Ectodermal cell (in vitro differentiated cells): ENCODE results near the gene BBX.

Experiments used
- H3K27ac ChIP-seq: 2 replicates; pipeline ENCODE4 v1.7.0; 2013; ENCODE audit warnings: mild to moderate bottlenecking, low read depth, low read length; ENCODE audit not compliant: insufficient read depth, poor library complexity, severe bottlenecking
- H3K27me3 ChIP-seq: 2 replicates; pipeline ENCODE4 v1.7.0; 2013; ENCODE audit warnings: mild to moderate bottlenecking, low read length; ENCODE audit not compliant: insufficient read depth, control insufficient read depth, poor library complexity, severe bottlenecking
- H3K36me3 ChIP-seq: one replicate; pipeline ENCODE4 v1.7.0; 2013; ENCODE audit warnings: low read length; ENCODE audit not compliant: control insufficient read depth, insufficient read depth
- H3K4me1 ChIP-seq: one replicate; pipeline ENCODE4 v1.7.0; 2013; ENCODE audit warnings: low read length; ENCODE audit not compliant: control insufficient read depth, insufficient read depth
- H3K4me3 ChIP-seq: 2 replicates; pipeline ENCODE4 v1.7.0; 2013; ENCODE audit warnings: low read depth, low read length, control low read depth; ENCODE audit not compliant: insufficient read depth
- H3K9me3 ChIP-seq: 2 replicates; pipeline ENCODE4 v1.7.0; 2013; ENCODE audit warnings: mild to moderate bottlenecking, low read length, moderate library complexity; ENCODE audit not compliant: control insufficient read depth
- WGBS, 2 experiments: methylation state at CpG; one replicate each; pipeline ENCODE4 v1.1.7; 2013; ENCODE audit warnings: missing lambda C conversion rate in 2 of 2; 5-methylcytosine and 5-hydroxymethylcytosine counted together

The BBX gene

DNA sequence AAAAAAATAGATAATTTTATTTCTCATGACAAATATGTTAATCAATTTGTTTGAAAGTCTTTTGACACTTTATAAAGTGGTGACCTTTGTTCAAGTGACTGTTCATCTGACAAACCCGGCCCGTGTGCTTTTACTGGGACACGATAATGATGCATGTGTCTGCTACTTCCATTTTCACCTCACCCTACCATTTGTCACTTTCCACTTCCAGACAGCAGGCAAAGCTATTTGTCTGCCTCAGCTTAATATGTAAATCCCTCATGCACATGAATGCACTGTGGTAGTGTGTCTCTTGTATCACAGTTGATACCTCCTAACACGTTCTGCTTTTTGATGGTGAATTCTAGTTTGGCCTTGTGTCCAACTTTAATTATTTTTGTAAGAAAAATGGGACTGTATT, 204.3 kb downstream of the BBX start:
- H3K4me1 ChIP-seq, result no peaks in the 10 kb centered on the region
- no peaks in the 10 kb centered on the region for H3K9me3 ChIP-seq
- peaks cover 9% of the 10 kb centered on the region for H3K36me3 ChIP-seq
- H3K4me3 ChIP-seq, result no peak overlapping the region
- H3K27ac ChIP-seq, result no peak overlapping the region
- WGBS, 2 experiments, result 89 to 99% methylated on average over 4 of the region's 4 CpGs
- H3K27me3 ChIP-seq, result no peaks in the 10 kb centered on the region

- Histone ChIP-seq H3K4me1 (no peaks in the 10 kb centered on the region), H3K27ac (no peak overlapping the region), H3K4me3 (no peak overlapping the region), H3K9me3 (no peaks in the 10 kb centered on the region), H3K36me3 (peaks cover 9% of the 10 kb centered on the region), H3K27me3 (no peaks in the 10 kb centered on the region)
- WGBS, 2 experiments, result 91 to 93% methylated on average over 3 of the region's 4 CpGs
These were observed 206.9 kb downstream of the BBX start for GRCh38 chr3:107729686-107730085.

DNA sequence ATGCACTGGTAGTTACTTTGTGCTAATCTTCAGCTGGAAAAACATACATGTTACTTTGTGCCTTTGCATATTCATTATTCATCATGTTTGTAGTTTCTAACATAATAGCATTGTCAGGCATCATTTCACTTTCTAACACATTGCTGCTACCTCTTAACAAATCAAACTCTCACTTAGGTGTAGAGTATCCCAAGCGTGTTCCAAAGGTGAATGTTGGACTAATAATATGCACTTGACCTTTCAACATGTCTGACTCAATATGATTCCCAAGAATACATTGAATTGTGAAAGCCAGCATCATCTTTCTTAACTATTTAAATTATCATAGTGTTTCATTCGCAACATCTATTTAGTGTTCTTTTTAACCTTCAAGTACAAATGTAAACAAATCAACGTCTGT, 211.6 kb downstream of the BBX start:
- Histone ChIP-seq H3K27ac (no peak overlapping the region), H3K4me3 (no peak overlapping the region), H3K9me3 (no peaks in the 10 kb centered on the region), H3K27me3 (no peaks in the 10 kb centered on the region), H3K4me1 (no peaks in the 10 kb centered on the region), H3K36me3 (peaks cover 4% of the 10 kb centered on the region)
- 92 to 93% methylated on average over 3 of the region's 3 CpGs for WGBS, 2 experiments

- H3K9me3 ChIP-seq, result no peaks in the 10 kb centered on the region
These were observed 215.2 kb downstream of the BBX start for GRCh38 chr3:107737914-107738313.

DNA sequence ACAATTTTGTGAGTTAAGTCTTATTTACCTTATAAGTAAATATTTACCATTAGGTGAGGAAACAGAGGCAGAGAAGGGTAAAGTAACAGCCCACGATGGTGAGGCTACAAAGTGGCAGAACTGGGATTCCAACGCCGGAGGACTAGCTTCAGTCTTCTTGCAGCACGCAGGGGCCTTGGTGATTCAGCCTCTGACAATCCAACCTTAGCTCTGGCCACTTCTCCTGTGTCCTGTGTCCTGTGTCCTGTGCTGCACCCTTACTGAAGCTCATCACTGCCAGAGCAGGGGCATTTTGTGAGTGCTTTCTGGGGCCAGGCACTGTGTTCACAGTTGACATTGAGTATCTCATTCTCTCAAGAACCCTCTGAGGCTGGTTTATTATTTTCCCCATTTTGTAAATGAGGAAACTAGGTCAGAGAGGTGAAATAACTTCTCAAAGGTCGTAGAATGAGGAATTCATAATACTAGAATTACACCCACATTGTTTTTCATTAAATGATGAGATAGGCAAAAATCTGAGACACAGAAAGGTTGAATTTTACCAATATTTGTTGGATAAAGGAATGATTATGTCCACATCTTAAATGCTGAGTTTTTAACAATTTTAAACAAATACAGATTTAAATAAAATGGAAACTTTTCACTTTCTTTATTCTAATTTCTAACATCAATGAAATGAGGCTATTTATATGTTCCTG, 215.9 kb downstream of the BBX start:
- H3K36me3 ChIP-seq, result no peaks in the 10 kb centered on the region
- peaks cover 3% of the 10 kb centered on the region for H3K4me1 ChIP-seq
- no peaks in the 10 kb centered on the region for H3K9me3 ChIP-seq
- WGBS, 2 experiments, result 88 to 94% methylated on average over 4 of the region's 5 CpGs
- H3K4me3 ChIP-seq, result no peak overlapping the region
- H3K27me3 ChIP-seq, result no peaks in the 10 kb centered on the region
- no peak overlapping the region for H3K27ac ChIP-seq

More at GRCh38 chr3:107737914-107738313, 215.2 kb downstream of the BBX start:
- Histone ChIP-seq H3K27ac (no peak overlapping the region), H3K4me1 (peaks cover 3% of the 10 kb centered on the region), H3K27me3 (no peaks in the 10 kb centered on the region), H3K36me3 (no peaks in the 10 kb centered on the region), H3K4me3 (no peak overlapping the region)

DNA sequence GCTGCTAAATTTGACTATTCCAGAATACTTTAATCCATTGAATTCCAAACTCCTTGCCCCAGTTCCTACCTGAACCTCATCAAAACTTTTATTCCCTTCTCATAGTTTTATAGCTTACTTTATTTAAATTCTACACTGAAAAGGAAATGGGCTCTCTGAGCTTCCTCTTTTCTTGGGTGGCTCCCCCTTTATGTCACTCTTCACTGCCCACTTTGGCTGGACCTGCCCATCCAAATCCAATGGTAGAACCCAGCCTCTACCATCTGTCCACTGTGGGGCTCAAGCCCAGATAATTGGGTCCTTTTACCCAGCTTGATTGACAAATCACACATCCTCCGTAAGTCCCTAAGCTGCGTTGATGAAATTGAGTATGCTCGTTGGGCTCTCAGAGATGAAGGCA, 216.5 kb downstream of the BBX start:
- no peaks in the 10 kb centered on the region for H3K36me3 ChIP-seq
- no peaks in the 10 kb centered on the region for H3K9me3 ChIP-seq
- no peaks in the 10 kb centered on the region for H3K27me3 ChIP-seq
- WGBS, 2 experiments, result 63 to 64% methylated on average over 3 of the region's 3 CpGs
- H3K4me1 ChIP-seq, result peaks cover 3% of the 10 kb centered on the region
- H3K4me3 ChIP-seq, result no peak overlapping the region
- H3K27ac ChIP-seq, result no peak overlapping the region

DNA sequence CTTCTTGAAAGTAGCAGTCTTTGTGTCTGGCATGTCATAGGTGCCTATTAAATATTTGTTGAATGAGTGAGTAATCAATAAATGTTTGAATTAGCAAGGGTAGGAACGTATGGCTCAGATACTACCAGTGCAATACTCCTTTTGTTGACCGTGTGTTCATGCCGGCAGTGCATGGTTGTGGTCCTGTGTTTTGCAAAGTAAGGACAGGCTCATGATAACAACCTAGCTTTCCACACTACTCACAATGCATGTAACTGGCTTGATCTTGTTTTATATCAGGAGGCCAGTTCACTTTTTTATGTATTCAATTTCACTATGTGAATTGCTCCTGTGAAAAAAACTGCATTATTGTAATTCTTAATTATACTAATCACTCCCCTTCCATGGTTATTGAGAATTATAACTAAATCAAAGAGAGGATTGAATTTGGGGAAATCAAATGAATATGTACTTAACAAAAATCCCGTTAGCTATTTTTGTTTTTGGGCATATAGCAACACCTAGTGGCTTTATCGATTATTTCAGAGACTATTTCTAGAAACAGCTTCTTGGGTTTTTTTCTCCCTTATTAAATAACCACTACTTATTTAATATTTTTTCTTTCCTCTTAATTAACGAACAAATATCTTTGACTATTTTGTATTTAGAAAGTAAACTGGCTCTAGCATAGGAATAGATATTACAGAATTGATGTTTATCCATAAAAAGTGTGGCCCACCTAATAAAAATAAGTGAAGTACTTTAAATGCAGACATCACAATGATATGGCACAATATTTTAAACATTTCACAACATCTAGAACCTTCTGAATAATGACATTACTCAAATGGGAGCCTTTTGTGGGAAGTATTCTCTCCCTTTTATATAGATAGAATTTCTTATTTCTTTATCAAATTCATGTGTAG, 218.5 kb downstream of the BBX start:
- H3K4me3 ChIP-seq, result no peak overlapping the region
- no peaks in the 10 kb centered on the region for H3K36me3 ChIP-seq
- no peak overlapping the region for H3K27ac ChIP-seq
- H3K4me1 ChIP-seq, result peaks cover 3% of the 10 kb centered on the region
- 86 to 88% methylated on average over 5 of the region's 6 CpGs for WGBS, 2 experiments
- H3K27me3 ChIP-seq, result no peaks in the 10 kb centered on the region
- no peaks in the 10 kb centered on the region for H3K9me3 ChIP-seq

- Histone ChIP-seq H3K27ac (no peak overlapping the region), H3K4me3 (no peak overlapping the region), H3K27me3 (no peaks in the 10 kb centered on the region), H3K9me3 (no peaks in the 10 kb centered on the region), H3K4me1 (peaks cover 3% of the 10 kb centered on the region), H3K36me3 (no peaks in the 10 kb centered on the region)
- 93% methylated on average over 4 of the region's 4 CpGs for WGBS, 2 experiments
These were observed 222.6 kb downstream of the BBX start for GRCh38 chr3:107745354-107745753.

DNA sequence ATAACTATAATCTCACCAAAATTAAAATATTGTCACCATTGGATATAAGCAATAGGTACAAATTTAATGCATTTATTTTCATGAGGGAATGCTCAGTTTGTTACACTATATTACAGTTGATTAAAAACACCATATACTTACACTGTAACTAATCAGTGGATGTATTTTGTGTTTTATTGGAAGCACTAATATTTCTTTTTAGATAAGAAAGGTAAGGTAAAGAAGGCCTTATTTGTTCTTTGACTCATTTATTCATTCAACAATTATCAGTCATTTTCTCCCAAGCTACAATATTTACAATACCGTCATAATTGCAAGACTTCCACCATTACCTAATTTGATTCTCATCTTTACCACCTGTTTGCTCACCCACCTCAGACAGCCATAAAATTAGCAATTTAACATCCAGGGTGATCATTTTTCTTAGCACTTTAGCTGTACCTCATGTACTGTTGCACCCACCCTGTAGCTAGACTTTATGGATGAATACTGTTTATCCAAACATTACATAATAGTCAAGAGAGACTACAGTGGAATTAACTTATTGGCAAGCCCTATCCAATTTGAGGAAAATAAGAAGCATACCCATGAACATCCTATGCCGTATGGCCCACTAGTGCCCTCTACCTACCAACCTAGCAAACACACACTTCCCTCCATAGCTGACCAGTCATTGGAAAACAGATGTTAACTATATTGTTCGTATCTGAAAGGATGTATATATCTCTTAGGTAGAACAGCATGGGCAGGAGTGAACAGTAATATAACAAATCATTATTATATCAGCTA, 229.6 kb downstream of the BBX start:
- H3K4me1 ChIP-seq, result no peaks in the 10 kb centered on the region
- H3K27ac ChIP-seq, result no peak overlapping the region
- no peaks in the 10 kb centered on the region for H3K9me3 ChIP-seq
- no peak overlapping the region for H3K4me3 ChIP-seq
- H3K36me3 ChIP-seq, result no peaks in the 10 kb centered on the region
- H3K27me3 ChIP-seq, result no peaks in the 10 kb centered on the region
- WGBS, 2 experiments, result 79 to 84% methylated on average over 2 of the region's 3 CpGs

DNA sequence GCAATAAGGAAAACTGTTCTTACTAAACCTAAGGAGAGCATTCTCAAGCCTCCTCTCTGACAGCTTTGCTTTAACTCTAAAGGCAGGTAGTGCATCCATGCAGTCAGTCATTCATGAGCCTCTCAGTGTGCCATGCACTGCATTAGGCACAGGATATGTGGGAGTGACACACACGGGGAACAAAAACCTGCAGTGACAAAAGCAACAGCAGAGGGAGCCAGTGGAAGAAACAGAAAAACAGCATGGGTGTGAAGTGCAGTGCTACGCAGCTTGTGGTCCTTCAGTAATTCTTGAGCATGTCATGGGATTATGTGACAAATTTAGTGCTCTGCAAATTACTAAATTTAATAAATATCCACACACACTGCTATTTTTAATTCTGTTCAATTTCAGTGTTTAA, 230.7 kb downstream of the BBX start:
- 51% methylated on average over 2 of the region's 2 CpGs for WGBS, 2 experiments
- Histone ChIP-seq H3K4me1 (no peaks in the 10 kb centered on the region), H3K36me3 (no peaks in the 10 kb centered on the region), H3K4me3 (no peak overlapping the region), H3K9me3 (no peaks in the 10 kb centered on the region), H3K27me3 (no peaks in the 10 kb centered on the region), H3K27ac (no peak overlapping the region)
